WI38 (cell line): Measurements from ENCODE around the gene KRTAP9-3.
"Not testable (repeated sequence)": the region's sequence is repeated elsewhere in the genome, so short reads cannot be mapped to it uniquely, and the experiment has no call there.

Experiments used
- H3K4me3 ChIP-seq: 2 replicates; pipeline ENCODE4 v1.5.1; 2011; ENCODE audit warnings: low read depth, mild to moderate bottlenecking, control low read depth, low read length
- TF ChIP-seq, protein P1 (sequence below): IDR thresholded peaks from 2 replicates; pipeline ENCODE4 v1.5.1; 2012; ENCODE audit warnings: low read depth, mild to moderate bottlenecking, control low read depth, low read length

KRTAP9-3 gene

DNA sequence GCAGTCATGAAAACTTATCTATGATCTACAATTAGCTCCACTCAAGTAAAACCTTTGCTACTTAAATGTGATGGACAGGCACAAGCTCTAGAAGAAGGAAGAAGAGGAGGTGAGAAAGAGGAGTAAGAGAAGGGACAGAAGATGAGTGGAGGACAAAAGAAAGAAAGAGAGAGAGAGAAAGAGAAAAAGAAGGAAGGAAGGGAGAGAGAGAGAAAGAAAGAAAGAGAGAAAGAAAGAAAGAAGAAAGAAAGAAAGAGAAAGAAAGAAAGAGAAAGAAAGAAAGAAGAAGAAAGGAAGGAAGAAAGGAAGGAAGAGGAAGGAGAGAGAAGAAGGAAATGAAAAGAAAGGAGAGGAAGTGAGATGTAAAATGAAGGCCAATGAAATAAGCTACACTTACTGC is 2.2 kb upstream of the KRTAP9-3 start:
- TF ChIP-seq, protein P1, sequence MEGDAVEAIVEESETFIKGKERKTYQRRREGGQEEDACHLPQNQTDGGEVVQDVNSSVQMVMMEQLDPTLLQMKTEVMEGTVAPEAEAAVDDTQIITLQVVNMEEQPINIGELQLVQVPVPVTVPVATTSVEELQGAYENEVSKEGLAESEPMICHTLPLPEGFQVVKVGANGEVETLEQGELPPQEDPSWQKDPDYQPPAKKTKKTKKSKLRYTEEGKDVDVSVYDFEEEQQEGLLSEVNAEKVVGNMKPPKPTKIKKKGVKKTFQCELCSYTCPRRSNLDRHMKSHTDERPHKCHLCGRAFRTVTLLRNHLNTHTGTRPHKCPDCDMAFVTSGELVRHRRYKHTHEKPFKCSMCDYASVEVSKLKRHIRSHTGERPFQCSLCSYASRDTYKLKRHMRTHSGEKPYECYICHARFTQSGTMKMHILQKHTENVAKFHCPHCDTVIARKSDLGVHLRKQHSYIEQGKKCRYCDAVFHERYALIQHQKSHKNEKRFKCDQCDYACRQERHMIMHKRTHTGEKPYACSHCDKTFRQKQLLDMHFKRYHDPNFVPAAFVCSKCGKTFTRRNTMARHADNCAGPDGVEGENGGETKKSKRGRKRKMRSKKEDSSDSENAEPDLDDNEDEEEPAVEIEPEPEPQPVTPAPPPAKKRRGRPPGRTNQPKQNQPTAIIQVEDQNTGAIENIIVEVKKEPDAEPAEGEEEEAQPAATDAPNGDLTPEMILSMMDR = no peak

DNA sequence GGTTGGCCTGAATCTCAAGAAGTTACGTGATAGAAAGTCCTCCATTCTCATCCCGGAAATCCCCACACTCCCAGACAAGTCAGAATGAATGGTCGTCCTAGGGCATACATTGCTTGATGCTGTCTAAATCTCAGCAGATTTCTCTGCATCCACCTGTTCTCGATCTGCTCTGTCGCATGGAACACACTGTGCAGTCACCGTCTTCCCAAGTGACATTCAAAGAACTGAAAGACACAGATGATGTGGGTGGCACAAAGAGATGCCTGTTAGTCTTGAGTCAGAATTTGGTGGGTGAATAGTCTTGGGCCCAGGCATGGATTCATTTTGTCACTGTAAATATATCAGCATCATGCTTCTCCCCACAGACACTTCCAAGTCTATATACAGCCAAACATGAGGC is 518 bp upstream of the KRTAP9-3 start:
- TF ChIP-seq, protein P1 = no peak
- H3K4me3 ChIP-seq = no peak overlapping the region

More for the DNA sequence above, 2.2 kb upstream of the KRTAP9-3 start:
- H3K4me3 ChIP-seq = no peak overlapping the region

DNA sequence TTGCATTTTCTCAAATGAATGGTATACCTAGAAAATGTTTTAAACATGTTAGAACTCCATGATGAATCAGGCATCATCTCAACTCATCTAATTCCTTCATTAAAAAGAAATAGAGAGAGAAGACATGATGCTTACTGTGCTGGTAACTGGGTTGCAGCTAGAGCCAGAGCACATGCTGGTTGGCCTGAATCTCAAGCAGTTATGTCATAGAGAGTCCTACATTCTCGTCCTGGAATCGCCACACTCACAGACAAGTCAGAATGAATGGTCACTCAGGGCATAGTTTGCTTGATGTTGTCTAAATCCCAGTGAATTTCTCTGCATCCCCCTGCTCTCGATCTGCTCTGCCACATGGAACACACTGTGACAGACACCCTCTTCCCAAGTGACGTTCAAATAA is 4.9 kb downstream of the KRTAP9-3 start:
- H3K4me3 ChIP-seq = not testable (repeated sequence)

DNA sequence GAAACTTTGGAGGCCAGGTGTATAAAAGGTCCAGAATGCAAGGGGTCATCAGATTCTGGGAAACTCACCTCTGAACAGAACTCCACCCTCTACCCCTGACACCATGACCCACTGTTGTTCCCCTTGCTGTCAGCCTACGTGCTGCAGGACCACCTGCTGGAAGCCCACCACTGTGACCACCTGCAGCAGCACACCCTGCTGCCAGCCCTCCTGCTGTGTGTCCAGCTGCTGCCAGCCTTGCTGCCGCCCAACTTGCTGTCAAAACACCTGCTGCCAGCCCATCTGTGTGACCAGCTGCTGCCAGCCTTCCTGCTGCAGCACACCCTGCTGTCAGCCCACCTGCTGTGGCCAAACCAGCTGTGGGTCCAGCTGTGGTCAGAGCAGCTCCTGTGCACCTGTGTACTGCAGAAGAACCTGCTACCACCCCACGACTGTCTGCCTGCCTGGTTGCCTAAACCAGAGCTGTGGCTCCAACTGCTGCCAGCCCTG is 5.7 kb downstream of the KRTAP9-3 start, which contains the start of gene KRTAP9-8:
KRTAP9-8 (plus strand) TSS at position 51 of the 489 bp plus-strand sequence; CDS start at position 104, 53 bp downstream.
- not testable (repeated sequence) for H3K4me3 ChIP-seq

DNA sequence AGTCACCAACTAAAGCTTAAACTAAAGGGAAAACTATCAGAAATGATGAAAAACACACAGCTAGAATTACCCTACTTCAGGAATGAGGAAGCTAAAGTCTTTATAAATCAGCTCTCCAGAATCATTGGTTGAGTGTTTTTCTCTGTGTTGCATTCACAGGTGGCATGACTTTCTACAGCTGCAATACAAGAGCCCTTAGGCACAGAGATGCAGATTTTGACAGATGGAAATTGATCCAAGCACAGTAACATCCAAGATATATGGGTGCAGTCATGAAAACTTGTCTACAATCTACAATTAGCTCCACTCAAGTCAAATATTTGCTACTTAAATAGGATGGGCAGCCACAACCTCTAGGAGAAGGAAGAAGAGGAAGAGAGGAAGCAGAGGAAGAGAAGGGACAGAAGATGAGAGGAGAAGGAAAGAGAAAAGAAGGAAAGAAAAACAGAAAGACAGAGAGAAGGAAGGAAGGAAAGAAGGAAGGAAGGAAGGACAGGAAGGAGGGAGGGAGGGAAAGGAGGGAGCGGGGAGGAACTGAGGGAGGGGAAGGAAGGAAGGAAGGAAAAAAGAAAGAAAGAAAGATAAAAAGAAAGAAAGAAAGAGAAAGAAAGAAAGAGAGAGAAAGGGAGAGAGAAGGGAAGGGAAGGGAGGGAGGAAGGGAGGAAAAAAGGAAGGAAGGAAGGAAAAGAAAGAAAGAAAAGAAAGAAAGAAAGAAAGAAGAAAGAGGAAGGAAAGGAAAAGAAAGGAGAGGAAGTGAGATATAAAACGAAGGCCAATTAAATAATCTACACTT is 14.9 kb downstream of the KRTAP9-3 start:
- not testable (repeated sequence) for H3K4me3 ChIP-seq

DNA sequence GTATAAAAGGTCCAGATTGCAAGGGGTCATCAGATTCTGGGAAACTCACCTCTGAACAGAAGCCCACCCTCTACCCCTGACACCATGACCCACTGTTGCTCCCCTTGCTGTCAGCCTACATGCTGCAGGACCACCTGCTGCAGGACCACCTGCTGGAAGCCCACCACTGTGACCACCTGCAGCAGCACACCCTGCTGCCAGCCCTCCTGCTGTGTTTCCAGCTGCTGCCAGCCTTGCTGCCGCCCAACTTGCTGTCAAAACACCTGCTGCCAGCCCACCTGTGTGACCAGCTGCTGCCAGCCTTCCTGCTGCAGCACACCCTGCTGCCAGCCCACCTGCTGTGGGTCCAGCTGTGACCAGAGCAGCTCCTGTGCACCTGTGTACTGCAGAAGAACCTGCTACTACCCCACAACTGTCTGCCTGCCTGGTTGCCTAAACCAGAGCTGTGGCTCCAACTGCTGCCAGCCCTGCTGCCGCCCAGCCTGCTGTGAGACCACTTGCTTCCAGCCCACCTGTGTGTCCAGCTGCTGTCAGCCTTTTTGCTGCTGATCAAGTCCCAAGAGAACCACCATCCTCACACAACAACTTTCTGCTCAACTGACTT is 17.5 kb downstream of the KRTAP9-3 start, which contains the start of gene KRTAP9-4:
KRTAP9-4 (plus strand) TSS at position 51 of the 604 bp plus-strand sequence; CDS start at position 85, 34 bp downstream.
- not testable (repeated sequence) for H3K4me3 ChIP-seq

DNA sequence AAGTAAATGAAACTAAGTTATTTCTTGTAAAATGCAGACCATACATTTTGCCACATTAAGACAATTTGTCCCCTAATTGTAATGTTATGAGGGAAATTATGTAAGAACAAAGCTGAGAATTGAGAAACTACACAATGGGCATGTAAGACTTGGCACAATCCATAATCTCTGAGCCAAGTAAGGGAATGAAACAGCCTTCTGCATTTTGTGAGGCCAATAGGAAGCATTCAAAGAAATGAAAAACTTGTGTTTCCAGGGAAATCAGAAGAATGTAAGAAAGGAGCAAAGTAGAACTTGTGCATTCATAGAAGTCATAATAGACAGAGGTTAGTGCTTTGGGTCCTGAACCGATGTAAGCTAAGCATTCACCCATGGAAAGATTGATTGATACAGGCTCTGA is 19.0 kb downstream of the KRTAP9-3 start:
- no peak overlapping the region for H3K4me3 ChIP-seq
- TF ChIP-seq, protein P1 = no peak

DNA sequence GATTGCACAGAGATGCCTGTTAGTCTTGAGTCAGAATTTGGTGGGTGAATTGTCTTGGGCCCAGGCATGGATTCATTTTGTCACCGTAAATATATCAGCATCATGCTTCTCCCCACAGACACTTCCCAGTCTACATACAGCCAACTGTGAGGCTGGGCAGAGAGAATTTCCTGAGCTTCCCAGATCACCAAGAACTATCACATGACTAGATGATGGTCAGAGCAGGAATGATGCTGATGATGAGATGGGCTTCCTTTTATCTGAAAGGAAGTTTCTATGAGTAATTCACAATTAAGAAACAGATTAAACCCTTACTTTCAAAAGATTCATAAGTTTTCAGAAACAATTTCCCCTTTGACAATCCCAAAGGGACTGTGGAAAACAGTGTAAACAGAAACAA is 22.6 kb downstream of the KRTAP9-3 start:
- TF ChIP-seq, protein P1 = no peak
- no peak overlapping the region for H3K4me3 ChIP-seq

DNA sequence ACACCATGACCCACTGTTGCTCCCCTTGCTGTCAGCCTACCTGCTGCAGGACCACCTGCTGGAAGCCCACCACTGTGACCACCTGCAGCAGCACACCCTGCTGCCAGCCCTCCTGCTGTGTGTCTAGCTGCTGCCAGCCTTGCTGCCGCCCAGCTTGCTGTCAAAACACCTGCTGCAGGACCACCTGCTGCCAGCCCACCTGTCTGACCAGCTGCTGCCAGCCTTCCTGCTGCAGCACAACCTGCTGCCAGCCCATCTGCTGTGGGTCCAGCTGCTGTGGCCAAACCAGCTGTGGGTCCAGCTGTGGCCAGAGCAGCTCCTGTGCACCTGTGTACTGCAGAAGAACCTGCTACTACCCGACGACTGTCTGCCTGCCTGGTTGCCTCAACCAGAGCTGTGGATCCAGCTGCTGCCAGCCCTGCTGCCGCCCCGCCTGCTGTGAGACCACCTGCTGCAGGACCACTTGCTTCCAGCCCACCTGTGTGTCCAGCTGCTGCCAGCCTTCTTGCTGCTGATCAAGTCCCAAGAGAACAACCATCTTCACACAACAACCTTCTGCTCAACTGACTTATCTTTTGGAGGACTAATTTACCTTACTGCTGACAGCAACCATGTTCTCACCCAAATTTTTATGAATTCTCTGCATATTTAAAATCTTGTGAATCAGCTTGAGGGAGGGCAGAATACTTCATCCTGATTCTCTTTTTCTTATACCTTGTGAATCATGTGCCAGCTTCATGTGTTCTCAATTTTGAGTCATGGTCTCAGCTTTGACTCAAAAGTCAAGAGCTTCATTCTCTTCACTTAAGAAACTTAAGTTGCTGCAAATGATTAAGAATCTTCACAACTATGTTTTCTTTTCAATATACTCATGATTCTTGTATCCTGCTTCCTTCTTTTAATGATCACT is 23.4 kb downstream of the KRTAP9-3 start, which contains the start of gene KRTAP9-9:
KRTAP9-9 (plus strand) TSS at position 4 of the 910 bp plus-strand sequence.
- not testable (repeated sequence) for H3K4me3 ChIP-seq
